HepG2 (cell line): ENCODE measurements around the gene SPCS2. TPM values are rescaled to one million over a fixed set of nuclear protein-coding genes. Genes with fewer than 3 reads are reported as not detected.

ENCODE experiments used
- CHCHD3 ChIP-seq: sonication (generic); formaldehyde crosslinking; IDR thresholded peaks from 2 replicates; pipeline ENCODE4 v1.8.0; 2022; ENCODE audit warnings: mild to moderate bottlenecking, missing genetic modification reagents, moderate library complexity
- CREB1 ChIP-seq, 2 experiments: fragments of 450-650 bp in 1 of 2; IDR thresholded peaks; 2 replicates each; pipeline ENCODE4 v1.6.1; 2016 to 2017; ENCODE audit warnings: control low read depth in 1 of 2, mild to moderate bottlenecking in 1 of 2, missing compliant biosample characterization in 1 of 2, missing genetic modification characterization in 1 of 2
- EP300 ChIP-seq, 3 experiments: sonication (generic) in 1 of 3; formaldehyde crosslinking in 1 of 3; IDR thresholded peaks; 2 replicates each; pipeline versions ENCODE4 v1.5.1 to v1.6.1; 2011 to 2020; ENCODE audit warnings: low read depth in 2 of 3, low read length in 2 of 3, borderline replicate concordance in 1 of 3, improper control_type of control experiment in 1 of 3, mild to moderate bottlenecking in 1 of 3, missing genetic modification reagents in 1 of 3, moderate library complexity in 1 of 3
- HNF4A ChIP-seq: sonication (generic); formaldehyde crosslinking; IDR thresholded peaks from 2 replicates; pipeline ENCODE4 v1.4.0; 2020; ENCODE audit warnings: missing genetic modification reagents
- MEIS1 ChIP-seq: sonication (generic); formaldehyde crosslinking; IDR thresholded peaks from 2 replicates; pipeline ENCODE4 v1.9.0; 2021; ENCODE audit warnings: mild to moderate bottlenecking, missing genetic modification reagents, moderate library complexity, borderline replicate concordance
- MEIS2 ChIP-seq: sonication (generic); formaldehyde crosslinking; IDR thresholded peaks from 2 replicates; pipeline ENCODE4 v1.9.0; 2021; ENCODE audit warnings: mild to moderate bottlenecking, missing genetic modification reagents
- MIER3 ChIP-seq: IDR thresholded peaks from 2 replicates; pipeline ENCODE4 v1.6.1; 2016; ENCODE audit warnings: missing compliant biosample characterization, borderline replicate concordance
- RARA ChIP-seq: IDR thresholded peaks from 2 replicates; pipeline ENCODE4 v1.6.1; 2016; ENCODE audit warnings: missing genetic modification reagents, missing compliant biosample characterization
- RXRB ChIP-seq: IDR thresholded peaks from 2 replicates; pipeline ENCODE4 v1.6.1; 2016; ENCODE audit warnings: borderline replicate concordance, missing genetic modification reagents, missing compliant biosample characterization
- SIX4 ChIP-seq: sonication (generic); formaldehyde crosslinking; IDR thresholded peaks from 2 replicates; pipeline ENCODE4 v1.4.0; 2020; ENCODE audit warnings: missing genetic modification reagents
- SOX5 ChIP-seq: IDR thresholded peaks from 2 replicates; pipeline ENCODE4 v1.6.1; 2016; ENCODE audit warnings: borderline replicate concordance
- TARDBP ChIP-seq: sonication (generic); formaldehyde crosslinking; IDR thresholded peaks from 2 replicates; pipeline ENCODE4 v1.8.0; 2022; ENCODE audit warnings: mild to moderate bottlenecking, missing genetic modification reagents
- ZBTB8A ChIP-seq: sonication (generic); formaldehyde crosslinking; IDR thresholded peaks from 2 replicates; pipeline ENCODE4 v1.4.0; 2020; ENCODE audit warnings: mild to moderate bottlenecking, low read depth, missing genetic modification reagents, borderline replicate concordance
- ZMAT3 ChIP-seq: sonication (generic); formaldehyde crosslinking; conservative IDR thresholded peaks from 2 replicates; pipeline ENCODE4 v1.7.0; 2021; ENCODE audit warnings: missing genetic modification reagents
- ZNF136 ChIP-seq: sonication (generic); formaldehyde crosslinking; IDR thresholded peaks from 2 replicates; pipeline ENCODE4 v1.8.1; 2022; ENCODE audit warnings: low read depth, mild to moderate bottlenecking, moderate library complexity, missing genetic modification reagents
- ZNF235 ChIP-seq: sonication (generic); formaldehyde crosslinking; IDR thresholded peaks from 2 replicates; pipeline ENCODE4 v1.8.1; 2023; ENCODE audit warnings: mild to moderate bottlenecking, missing genetic modification reagents, borderline replicate concordance
- ZNF564 ChIP-seq: sonication (generic); formaldehyde crosslinking; IDR thresholded peaks from 2 replicates; pipeline ENCODE4 v1.8.1; 2023; ENCODE audit warnings: mild to moderate bottlenecking, missing genetic modification reagents
- ZNF598 ChIP-seq: sonication (generic); formaldehyde crosslinking; IDR thresholded peaks from 2 replicates; pipeline ENCODE4 v1.5.1; 2020; ENCODE audit warnings: mild to moderate bottlenecking, missing genetic modification reagents, borderline replicate concordance
- ZNF614 ChIP-seq: IDR thresholded peaks from 2 replicates; pipeline ENCODE4 v1.6.1; 2018; ENCODE audit warnings: missing biosample characterization, missing genetic modification reagents, inconsistent platforms, borderline replicate concordance
- polyA plus RNA-seq, 8 experiments: library from polyadenylated mRNA; depleted of rRNA in 3 of 8; stranded (reverse) in 7 of 8; unstranded in 1 of 8; fragments of >200 nt; fragmentation: Illumina TruSeq in 4 of 8; extraction: Trizol in 4 of 8; gene quantifications; 2 replicates each; pipeline versions ENCODE4 v1.2.1 to v1.2.3, GENCODE V29; 2011 to 2016; ENCODE audit warnings: low read depth in 4 of 8, missing spikeins in 1 of 8, mixed read lengths in 1 of 8; ENCODE audit not compliant: insufficient read depth in 1 of 8
- total RNA-seq, 5 experiments: library from RNA; depleted of rRNA; stranded (reverse); fragments of >200 nt; fragmentation: Illumina TruSeq; extraction: Trizol; gene quantifications; 2 replicates each; pipeline ENCODE4 v1.2.3, GENCODE V29; 2016; ENCODE audit warnings: low read depth in 1 of 5
- TF ChIP-seq, protein P1 (sequence below): sonication (generic); formaldehyde crosslinking; IDR thresholded peaks from 2 replicates; pipeline ENCODE4 v1.5.0; 2020; ENCODE audit warnings: missing genetic modification reagents
- TF ChIP-seq, protein P2 (sequence below): sonication (generic); formaldehyde crosslinking; IDR thresholded peaks from 2 replicates; pipeline ENCODE4 v1.5.1; 2020; ENCODE audit warnings: missing genetic modification reagents, mild to moderate bottlenecking, borderline replicate concordance
- TF ChIP-seq, protein P3 (sequence below): sonication (generic); formaldehyde crosslinking; IDR thresholded peaks from 2 replicates; pipeline ENCODE4 v1.4.0; 2020; ENCODE audit warnings: missing genetic modification reagents, borderline replicate concordance
- TF ChIP-seq, protein P4 (sequence below): IDR thresholded peaks from 2 replicates; pipeline ENCODE4 v1.6.1; 2012; ENCODE audit warnings: low read length, improper control_type of control experiment

SPCS2 gene
- total and polyA plus RNA-seq, 2 of the 13 experiments (the other 11 are each of a cell fraction or from before 2014, with no cell fraction given) = 87.3 to 142 TPM

DNA sequence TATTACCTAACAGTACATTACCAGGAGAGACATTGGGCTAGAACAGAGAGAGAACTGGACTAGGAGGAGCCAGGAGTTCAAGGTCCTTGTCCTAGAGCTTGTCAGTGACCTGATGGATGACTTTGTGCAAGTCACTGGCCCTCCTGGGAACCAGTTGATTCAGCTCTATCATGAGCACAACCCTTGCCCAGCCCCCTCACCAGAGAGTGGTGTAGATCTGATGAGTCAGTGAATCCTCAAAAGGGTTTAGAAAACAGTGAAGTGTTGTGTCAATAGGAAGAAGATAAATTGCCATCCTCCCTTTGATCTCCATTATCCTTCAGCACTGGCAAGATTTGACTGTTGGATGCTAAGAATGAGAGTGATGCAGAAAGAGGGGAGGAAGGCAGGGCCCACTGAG lies 64.0 kb downstream of the SPCS2 start (continued):
- TF ChIP-seq ZNF564 (CRISPR knock-in tag) = no peak
- TF ChIP-seq ZNF598 (CRISPR knock-in tag) = no peak
- 0 out of 2 replicates have a peak, but pooled peaks have one; percentile 63 for TF ChIP-seq MEIS2 (CRISPR knock-in tag)
- no peak for TF ChIP-seq ZMAT3 (CRISPR knock-in tag)
- TF ChIP-seq, protein P1, sequence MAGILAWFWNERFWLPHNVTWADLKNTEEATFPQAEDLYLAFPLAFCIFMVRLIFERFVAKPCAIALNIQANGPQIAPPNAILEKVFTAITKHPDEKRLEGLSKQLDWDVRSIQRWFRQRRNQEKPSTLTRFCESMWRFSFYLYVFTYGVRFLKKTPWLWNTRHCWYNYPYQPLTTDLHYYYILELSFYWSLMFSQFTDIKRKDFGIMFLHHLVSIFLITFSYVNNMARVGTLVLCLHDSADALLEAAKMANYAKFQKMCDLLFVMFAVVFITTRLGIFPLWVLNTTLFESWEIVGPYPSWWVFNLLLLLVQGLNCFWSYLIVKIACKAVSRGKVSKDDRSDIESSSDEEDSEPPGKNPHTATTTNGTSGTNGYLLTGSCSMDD = no peak
- peak; percentile 14; the same call in 1 of the 2 replicates for TF ChIP-seq HNF4A
- peak in 1 of 2 experiments; percentile 24; a peak in 1 of 4 replicates for TF ChIP-seq EP300 (IDR thresholded peaks at IDR 0.05; ENCODE audit: low read depth in 2 of 2, low read length in 2 of 2)
- TF ChIP-seq EP300 (CRISPR knock-in tag; IDR thresholded peaks at IDR 0.05; ENCODE audit: borderline replicate concordance) = 0 out of 2 replicates have a peak, but pooled peaks have one; percentile 54
- TF ChIP-seq, protein P2, sequence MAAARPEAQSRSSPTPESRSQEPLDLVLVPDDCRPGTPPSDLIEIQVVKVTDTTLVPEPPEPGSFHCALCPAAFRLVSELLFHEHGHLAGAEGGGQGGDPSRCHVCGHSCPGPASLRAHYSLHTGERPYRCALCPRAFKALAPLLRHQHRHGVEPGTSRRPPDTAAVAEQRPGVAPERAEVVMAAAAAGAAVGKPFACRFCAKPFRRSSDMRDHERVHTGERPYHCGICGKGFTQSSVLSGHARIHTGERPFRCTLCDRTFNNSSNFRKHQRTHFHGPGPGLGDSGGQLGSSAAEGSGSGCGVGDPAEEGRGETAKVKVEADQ (CRISPR knock-in tag) = no peak
- TF ChIP-seq MIER3 (CRISPR knock-in tag) = no peak
- no peak for TF ChIP-seq SIX4 (CRISPR knock-in tag)
- TF ChIP-seq ZNF136 (CRISPR knock-in tag) = no peak
- TF ChIP-seq RARA (CRISPR knock-in tag) = peak; percentile 56
- no peak for TF ChIP-seq CHCHD3
- no peak for TF ChIP-seq MEIS1 (CRISPR knock-in tag)
- TF ChIP-seq RXRB (CRISPR knock-in tag) = 0 out of 2 replicates have a peak, but pooled peaks have one; percentile 10
- TF ChIP-seq, protein P3, sequence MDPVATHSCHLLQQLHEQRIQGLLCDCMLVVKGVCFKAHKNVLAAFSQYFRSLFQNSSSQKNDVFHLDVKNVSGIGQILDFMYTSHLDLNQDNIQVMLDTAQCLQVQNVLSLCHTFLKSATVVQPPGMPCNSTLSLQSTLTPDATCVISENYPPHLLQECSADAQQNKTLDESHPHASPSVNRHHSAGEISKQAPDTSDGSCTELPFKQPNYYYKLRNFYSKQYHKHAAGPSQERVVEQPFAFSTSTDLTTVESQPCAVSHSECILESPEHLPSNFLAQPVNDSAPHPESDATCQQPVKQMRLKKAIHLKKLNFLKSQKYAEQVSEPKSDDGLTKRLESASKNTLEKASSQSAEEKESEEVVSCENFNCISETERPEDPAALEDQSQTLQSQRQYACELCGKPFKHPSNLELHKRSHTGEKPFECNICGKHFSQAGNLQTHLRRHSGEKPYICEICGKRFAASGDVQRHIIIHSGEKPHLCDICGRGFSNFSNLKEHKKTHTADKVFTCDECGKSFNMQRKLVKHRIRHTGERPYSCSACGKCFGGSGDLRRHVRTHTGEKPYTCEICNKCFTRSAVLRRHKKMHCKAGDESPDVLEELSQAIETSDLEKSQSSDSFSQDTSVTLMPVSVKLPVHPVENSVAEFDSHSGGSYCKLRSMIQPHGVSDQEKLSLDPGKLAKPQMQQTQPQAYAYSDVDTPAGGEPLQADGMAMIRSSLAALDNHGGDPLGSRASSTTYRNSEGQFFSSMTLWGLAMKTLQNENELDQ (CRISPR knock-in tag) = no peak
- TF ChIP-seq CREB1 (IDR thresholded peaks at IDR 0.05) = no peak
- 0 out of 2 replicates have a peak, but pooled peaks have one; percentile 11 for TF ChIP-seq CREB1 (CRISPR knock-in tag; IDR thresholded peaks at IDR 0.05)
- no peak for TF ChIP-seq ZBTB8A (CRISPR knock-in tag)
- peak; percentile 28; the same call in 1 of the 2 replicates for TF ChIP-seq ZNF614
- peak; percentile 41; the same call in 1 of the 2 replicates for TF ChIP-seq SOX5 (CRISPR knock-in tag)
- TF ChIP-seq, protein P4, sequence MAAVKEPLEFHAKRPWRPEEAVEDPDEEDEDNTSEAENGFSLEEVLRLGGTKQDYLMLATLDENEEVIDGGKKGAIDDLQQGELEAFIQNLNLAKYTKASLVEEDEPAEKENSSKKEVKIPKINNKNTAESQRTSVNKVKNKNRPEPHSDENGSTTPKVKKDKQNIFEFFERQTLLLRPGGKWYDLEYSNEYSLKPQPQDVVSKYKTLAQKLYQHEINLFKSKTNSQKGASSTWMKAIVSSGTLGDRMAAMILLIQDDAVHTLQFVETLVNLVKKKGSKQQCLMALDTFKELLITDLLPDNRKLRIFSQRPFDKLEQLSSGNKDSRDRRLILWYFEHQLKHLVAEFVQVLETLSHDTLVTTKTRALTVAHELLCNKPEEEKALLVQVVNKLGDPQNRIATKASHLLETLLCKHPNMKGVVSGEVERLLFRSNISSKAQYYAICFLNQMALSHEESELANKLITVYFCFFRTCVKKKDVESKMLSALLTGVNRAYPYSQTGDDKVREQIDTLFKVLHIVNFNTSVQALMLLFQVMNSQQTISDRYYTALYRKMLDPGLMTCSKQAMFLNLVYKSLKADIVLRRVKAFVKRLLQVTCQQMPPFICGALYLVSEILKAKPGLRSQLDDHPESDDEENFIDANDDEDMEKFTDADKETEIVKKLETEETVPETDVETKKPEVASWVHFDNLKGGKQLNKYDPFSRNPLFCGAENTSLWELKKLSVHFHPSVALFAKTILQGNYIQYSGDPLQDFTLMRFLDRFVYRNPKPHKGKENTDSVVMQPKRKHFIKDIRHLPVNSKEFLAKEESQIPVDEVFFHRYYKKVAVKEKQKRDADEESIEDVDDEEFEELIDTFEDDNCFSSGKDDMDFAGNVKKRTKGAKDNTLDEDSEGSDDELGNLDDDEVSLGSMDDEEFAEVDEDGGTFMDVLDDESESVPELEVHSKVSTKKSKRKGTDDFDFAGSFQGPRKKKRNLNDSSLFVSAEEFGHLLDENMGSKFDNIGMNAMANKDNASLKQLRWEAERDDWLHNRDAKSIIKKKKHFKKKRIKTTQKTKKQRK = no peak
- TF ChIP-seq TARDBP (CRISPR knock-in tag) = peak; percentile 48; the same call in 1 of the 2 replicates
- no peak for TF ChIP-seq ZNF235 (CRISPR knock-in tag)
